Occipital lobe (tissue), 2 donors: Measurements from ENCODE around the gene ATXN7L3. TPM values are rescaled to one million over a fixed set of nuclear protein-coding genes. Genes with fewer than 3 reads are reported as not detected.

Source experiments
- small RNA-seq: library from RNA; depleted of rRNA; stranded (forward); fragments of <200 nt; gene quantifications from one replicate; pipeline ENCODE3, GENCODE V24; 2014
- total RNA-seq: library from RNA; depleted of rRNA; stranded (reverse); fragments of >200 nt; gene quantifications from one replicate; pipeline ENCODE4 v1.2.3, GENCODE V29; 2014

The ATXN7L3 gene
- total RNA-seq, 1 donor from 2014 or later = 66.0 TPM

Small RNAs within 50 kb of the gene (small RNA-seq; reads per million reads assigned to genes)
- gene MIR6782 = not detected

Other genes with a start within 250 kb of the ATXN7L3 start
- not detected for gene PYY, start 245.9 kb downstream of the ATXN7L3 start, total RNA-seq
- gene NAGS, start 195.3 kb downstream of the ATXN7L3 start, total RNA-seq = 0.78 TPM
- gene TMEM101, start 184.9 kb downstream of the ATXN7L3 start, total RNA-seq = 36.3 TPM
- gene LSM12, start 133.2 kb downstream of the ATXN7L3 start, total RNA-seq = 22.8 TPM
- 11.4 TPM for gene G6PC3, start 129.1 kb downstream of the ATXN7L3 start, total RNA-seq
- gene HDAC5, start 76.2 kb downstream of the ATXN7L3 start, total RNA-seq = 101 TPM
- gene HROB, start 58.0 kb downstream of the ATXN7L3 start, total RNA-seq = 0.78 TPM
- not detected for gene ASB16, start 29.2 kb downstream of the ATXN7L3 start, total RNA-seq
- gene TMUB2, start 12.9 kb downstream of the ATXN7L3 start, total RNA-seq = 26.0 TPM
- gene UBTF, start 19.8 kb upstream of the ATXN7L3 start, total RNA-seq = 73.3 TPM
- 5.8 TPM for gene SLC4A1, start 68.3 kb upstream of the ATXN7L3 start, total RNA-seq
- gene RUNDC3A, start 108.7 kb upstream of the ATXN7L3 start, total RNA-seq = 79.1 TPM
- gene SLC25A39, start 124.9 kb upstream of the ATXN7L3 start, total RNA-seq = 22.5 TPM
- 32.3 TPM for gene GRN, start 145.4 kb upstream of the ATXN7L3 start, total RNA-seq
- gene FAM171A2, start 164.0 kb upstream of the ATXN7L3 start, total RNA-seq = 60.8 TPM
- gene ITGA2B, start 189.8 kb upstream of the ATXN7L3 start, total RNA-seq = 0.78 TPM